Measurements from ENCODE around the gene SOD3.

Gene SOD3

GRCh38 chr4:24835696-24836095 is 40.3 kb downstream of the SOD3 start:
- no peak for TF ChIP-seq GATA3 (IDR thresholded peaks at IDR 0.05; ENCODE audit: low read depth, low read length)
- no peak for TF ChIP-seq GATA2 (IDR thresholded peaks at IDR 0.05; ENCODE audit: low read depth, low read length)

DNA sequence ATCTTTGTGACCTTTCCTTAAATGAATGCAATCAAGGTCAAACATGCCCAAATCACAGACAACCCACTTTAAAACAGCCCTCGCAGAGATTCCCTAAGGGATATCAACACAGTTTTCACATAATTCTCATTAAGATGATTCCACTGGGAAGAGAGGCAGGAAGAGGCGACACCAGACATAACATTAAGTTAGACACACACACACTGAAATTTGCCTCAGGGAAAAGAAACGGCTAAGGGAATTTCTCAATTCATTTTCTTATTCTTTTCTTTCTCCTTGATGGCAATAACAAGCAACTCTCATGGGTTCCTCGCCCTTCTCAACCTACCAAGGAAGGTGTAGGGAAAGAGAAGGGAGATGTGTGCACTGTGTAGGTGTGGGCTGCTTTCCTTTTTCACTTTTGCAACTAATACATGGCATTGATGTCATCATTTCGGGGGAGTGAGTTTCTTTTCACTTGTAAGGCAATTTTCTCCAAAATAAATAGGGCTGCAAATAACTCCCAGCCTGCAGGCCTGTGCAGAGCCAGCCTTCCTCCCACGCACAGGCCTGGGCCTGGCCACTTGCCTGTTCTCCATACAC is 41.4 kb downstream of the SOD3 start:
- no peak for TF ChIP-seq GATA2 (IDR thresholded peaks at IDR 0.05; ENCODE audit: low read depth, low read length)

DNA sequence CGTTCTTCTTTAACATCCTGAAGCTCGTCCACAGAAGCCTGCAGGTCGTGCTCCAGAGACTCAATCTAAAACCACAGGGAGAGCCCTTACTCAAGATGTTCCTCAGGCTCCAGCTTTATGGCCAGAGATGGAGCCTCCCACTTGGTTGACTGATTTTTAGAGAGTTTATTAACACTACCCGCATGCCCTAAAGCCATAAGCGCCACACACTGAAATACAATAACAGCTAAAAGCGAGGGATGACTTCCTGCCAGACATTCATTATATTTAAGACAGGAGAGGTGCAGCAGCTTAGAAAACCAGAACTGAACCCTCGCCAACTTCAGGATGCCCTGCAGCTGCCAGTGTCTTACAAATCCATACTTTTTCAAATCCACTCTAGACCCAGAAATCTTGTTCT is 42.0 kb downstream of the SOD3 start:
- no peak for TF ChIP-seq GATA3 (IDR thresholded peaks at IDR 0.05; ENCODE audit: low read depth, low read length)
- TF ChIP-seq GATA2 (IDR thresholded peaks at IDR 0.05; ENCODE audit: low read depth, low read length) = no peak

DNA sequence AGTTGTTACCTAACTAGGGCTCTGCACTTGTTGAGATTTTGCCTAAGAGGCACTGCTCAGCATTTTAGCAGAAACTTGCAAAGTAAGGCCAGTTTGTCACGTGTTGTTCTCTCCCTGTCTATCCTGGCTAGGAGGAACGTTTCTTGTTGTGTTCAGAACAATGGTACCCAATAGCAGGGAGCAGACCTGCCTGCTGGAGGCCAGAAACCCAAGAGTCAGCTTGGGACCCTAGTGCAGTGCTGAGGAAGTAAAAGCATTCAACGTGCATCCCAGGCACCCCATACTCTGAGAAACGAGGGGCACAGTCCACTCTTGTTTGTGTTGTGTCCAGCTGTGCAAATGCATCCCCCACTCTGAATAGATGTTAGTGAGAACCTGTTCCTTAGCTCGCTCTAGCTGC is 42.4 kb downstream of the SOD3 start:
- TF ChIP-seq GATA2 (IDR thresholded peaks at IDR 0.05; ENCODE audit: low read depth, low read length) = no peak
- TF ChIP-seq GATA3 (IDR thresholded peaks at IDR 0.05; ENCODE audit: low read depth, low read length) = no peak

DNA sequence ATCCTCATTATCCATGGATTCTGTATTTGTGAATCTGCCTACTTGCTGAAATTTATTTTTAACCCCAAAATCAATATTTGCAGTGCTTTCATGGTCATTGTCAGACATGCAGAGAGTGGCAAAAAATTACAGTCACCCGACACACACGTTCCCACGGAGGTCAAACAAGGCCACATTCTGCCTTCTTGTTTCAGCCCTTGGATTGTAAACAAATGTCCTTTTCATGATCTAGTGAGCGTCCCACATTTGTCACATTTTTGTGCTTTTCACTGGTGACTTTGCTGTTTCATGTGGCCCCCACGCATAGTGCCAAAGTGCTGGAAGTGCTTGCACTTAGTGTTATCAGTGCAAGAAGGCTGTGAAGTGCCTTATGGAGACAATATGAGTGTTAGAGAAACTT is 45.0 kb downstream of the SOD3 start:
- TF ChIP-seq GATA2 (IDR thresholded peaks at IDR 0.05; ENCODE audit: low read depth, low read length) = no peak
- no peak for TF ChIP-seq GATA3 (IDR thresholded peaks at IDR 0.05; ENCODE audit: low read depth, low read length)

DNA sequence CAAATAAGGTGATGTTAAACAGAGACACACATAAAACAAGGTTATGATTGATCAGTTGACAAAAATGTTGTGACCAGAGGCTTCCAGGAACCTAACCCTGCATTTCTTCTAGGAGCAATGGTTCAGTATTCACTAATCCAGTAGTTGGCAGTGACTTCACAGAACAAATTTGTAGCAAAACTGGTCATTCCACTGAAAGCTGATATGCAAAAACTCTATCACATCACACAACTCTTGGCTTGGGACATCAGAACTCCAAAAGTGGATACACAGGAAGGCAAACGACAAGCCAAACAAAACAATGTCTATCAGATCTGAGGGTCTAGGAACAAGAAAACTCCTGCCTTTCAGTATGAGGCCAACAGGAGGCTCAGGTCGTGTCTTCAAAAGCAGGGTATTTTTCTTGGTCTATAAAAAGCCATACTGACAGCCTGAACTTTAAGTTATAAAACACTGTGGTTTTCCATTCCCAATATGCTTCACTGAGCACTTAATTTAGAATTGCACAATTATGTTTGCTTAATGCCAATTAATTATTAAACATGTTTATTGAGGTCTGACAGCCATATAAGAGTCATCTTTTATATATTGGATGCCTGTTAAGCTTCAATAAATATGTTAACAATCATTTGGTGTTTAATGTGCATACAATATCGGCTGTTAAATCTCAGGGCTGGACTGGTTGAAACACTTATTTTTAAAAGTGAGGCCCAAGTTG is 45.6 kb downstream of the SOD3 start:
- TF ChIP-seq GATA2 (IDR thresholded peaks at IDR 0.05; ENCODE audit: low read depth, low read length) (no peak), GATA3 (IDR thresholded peaks at IDR 0.05; ENCODE audit: low read depth, low read length) (no peak)

DNA sequence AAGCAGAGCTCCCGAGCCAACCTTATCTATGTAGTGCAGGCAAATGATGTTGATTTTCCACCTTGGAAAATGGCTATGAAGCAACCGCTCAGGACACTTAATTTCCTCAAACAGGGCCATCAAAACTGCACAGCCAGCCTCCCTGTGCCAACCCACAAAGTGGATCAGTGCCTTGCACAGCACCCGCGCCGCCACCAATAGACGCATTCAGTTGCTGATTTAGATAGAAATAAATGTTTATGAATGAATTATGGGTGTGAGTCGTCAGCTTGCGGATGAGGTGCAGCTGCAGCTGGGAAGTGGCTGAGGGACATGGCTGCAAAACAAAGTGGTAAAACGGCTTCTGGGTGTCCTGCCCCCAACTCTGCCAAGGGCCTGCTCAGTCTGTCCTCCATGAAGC is 47.0 kb downstream of the SOD3 start:
- TF ChIP-seq GATA2 (IDR thresholded peaks at IDR 0.05; ENCODE audit: low read depth, low read length) (no peak), GATA3 (IDR thresholded peaks at IDR 0.05; ENCODE audit: low read depth, low read length) (no peak)

- TF ChIP-seq GATA2 (IDR thresholded peaks at IDR 0.05; ENCODE audit: low read depth, low read length) (no peak), GATA3 (IDR thresholded peaks at IDR 0.05; ENCODE audit: low read depth, low read length) (no peak)
These were observed 47.7 kb downstream of the SOD3 start for GRCh38 chr4:24843096-24843495.

- TF ChIP-seq GATA2 (IDR thresholded peaks at IDR 0.05; ENCODE audit: low read depth, low read length) (no peak), GATA3 (IDR thresholded peaks at IDR 0.05; ENCODE audit: low read depth, low read length) (no peak)
These were observed 49.8 kb downstream of the SOD3 start for GRCh38 chr4:24845132-24845531.

GRCh38 chr4:24845902-24846301 is 50.5 kb downstream of the SOD3 start:
- TF ChIP-seq GATA2 (IDR thresholded peaks at IDR 0.05; ENCODE audit: low read depth, low read length) = no peak
- no peak for TF ChIP-seq GATA3 (IDR thresholded peaks at IDR 0.05; ENCODE audit: low read depth, low read length)

DNA sequence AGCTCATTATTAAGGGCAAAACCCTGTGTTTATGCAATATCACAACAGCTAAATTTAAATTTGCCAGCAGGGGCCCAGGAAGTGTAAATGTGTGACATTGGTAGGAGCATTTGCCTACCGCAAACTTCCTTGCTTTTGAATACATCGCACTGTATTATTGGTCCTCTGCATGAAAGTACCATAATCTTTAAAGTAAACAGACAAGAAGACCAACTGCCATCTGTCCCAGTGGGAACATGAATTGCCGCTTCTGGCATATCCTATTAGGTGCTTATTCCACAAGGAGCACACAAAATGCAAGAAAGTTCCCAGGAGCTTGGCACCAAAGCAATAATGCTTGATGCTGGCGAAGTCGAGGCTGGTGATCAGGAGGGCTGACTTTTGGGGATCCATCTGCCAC is 51.3 kb downstream of the SOD3 start:
- TF ChIP-seq GATA3 (IDR thresholded peaks at IDR 0.05; ENCODE audit: low read depth, low read length) (no peak), GATA2 (IDR thresholded peaks at IDR 0.05; ENCODE audit: low read depth, low read length) (no peak)

DNA sequence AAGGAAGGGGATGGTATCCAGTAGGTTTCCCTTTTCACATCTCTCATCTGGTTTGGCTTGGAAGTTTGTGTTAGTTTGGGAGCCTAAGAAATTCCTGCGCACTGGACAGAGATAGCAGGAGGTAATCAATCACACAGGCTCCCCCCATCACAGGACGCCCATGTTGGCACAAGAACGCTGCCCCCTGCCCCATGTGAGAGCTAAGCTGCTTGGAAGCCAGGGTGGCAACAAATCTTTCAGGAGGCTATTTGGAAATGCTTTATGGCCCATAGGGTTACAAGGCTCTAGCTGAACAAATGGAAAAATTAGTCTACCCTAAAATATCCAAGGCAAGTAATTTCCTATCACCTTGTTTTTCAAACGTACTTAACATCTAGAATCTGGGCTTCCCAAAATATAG is 54.0 kb downstream of the SOD3 start:
- no peak for TF ChIP-seq GATA3 (IDR thresholded peaks at IDR 0.05; ENCODE audit: low read depth, low read length)
- no peak for TF ChIP-seq GATA2 (IDR thresholded peaks at IDR 0.05; ENCODE audit: low read depth, low read length)

DNA sequence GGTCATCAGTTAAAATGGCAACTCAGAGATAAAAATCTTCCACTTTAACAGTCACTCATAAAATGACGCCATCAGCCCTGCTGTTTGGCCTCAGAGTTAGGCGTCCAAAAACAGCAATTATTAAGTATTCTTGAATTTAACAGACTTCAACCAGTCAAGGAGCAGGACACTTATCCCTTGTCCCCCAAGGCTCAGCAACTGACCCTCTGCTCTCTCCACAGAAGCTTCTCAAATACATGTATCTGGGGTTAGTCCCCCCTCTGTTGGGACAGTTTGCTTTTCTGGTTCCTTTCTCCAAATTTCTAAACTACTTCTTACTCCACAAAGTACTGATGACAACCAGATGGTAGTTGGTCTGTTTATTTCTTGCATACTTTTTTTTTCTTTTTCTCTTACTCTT is 54.4 kb downstream of the SOD3 start:
- TF ChIP-seq GATA3 (IDR thresholded peaks at IDR 0.05; ENCODE audit: low read depth, low read length) (no peak), GATA2 (IDR thresholded peaks at IDR 0.05; ENCODE audit: low read depth, low read length) (no peak)
